Caco-2 (cell line): ENCODE results near the gene CTCF. TPM values are rescaled to one million over a fixed set of nuclear protein-coding genes. Genes with fewer than 3 reads are reported as not detected.

Experiments used
- BruUV-seq: library from RNA; stranded (reverse); fragments of 400-500 nt; replicated peaks from 2 replicates; lab custom pipeline; 2021; lab: Mats Ljungman, UMichigan
- CTCF ChIA-PET: fragments of 300-600 bp; sonication (Branson Sonifier 250); formaldehyde crosslinking; loops from one replicate; lab custom pipeline; 2022; ENCODE audit warnings: antibody characterized with exemption; lab: Charles Lee
- POLR2A ChIA-PET: fragments of 300-600 bp; sonication (Branson Sonifier 250); formaldehyde crosslinking; loops from one replicate; lab custom pipeline; 2022; ENCODE audit warnings: antibody characterized with exemption; lab: Charles Lee
- DNase-seq, 2 experiments: peaks; one replicate each; pipeline versions ENCODE4 v3.0.0 to v3.0.0-alpha.2; 2020 to 2022
- H3K27me3 ChIP-seq: replicated peaks from 2 replicates; pipeline ENCODE4 v1.6.0; 2011; ENCODE audit warnings: low read length; ENCODE audit not compliant: control insufficient read depth, insufficient read depth
- H3K36me3 ChIP-seq: 2 replicates; pipeline ENCODE4 v1.5.1; 2011; ENCODE audit warnings: low read length; ENCODE audit not compliant: control insufficient read depth, insufficient read depth
- H3K4me1 ChIP-seq: fragments of 250-450 bp; sonication (Bioruptor Pico); 2 replicates; pipeline ENCODE4 v1.5.1; 2020; ENCODE audit warnings: mild to moderate bottlenecking
- H3K4me3 ChIP-seq: 2 replicates; pipeline ENCODE4 v1.5.1; 2011; ENCODE audit warnings: low read depth, mild to moderate bottlenecking, control low read depth, low read length
- H3K9me3 ChIP-seq: fragments of 250-450 bp; sonication (Bioruptor Pico); 2 replicates; pipeline ENCODE4 v1.5.1; 2020; ENCODE audit warnings: mild to moderate bottlenecking, moderate library complexity
- H3K27ac Mint-ChIP-seq: one replicate; pipeline ENCODE4 v1.8.0; 2022; ENCODE audit warnings: mixed read lengths; ENCODE audit not compliant: unreplicated experiment
- H3K27me3 Mint-ChIP-seq: one replicate; pipeline ENCODE4 v1.8.0; 2022; ENCODE audit warnings: mixed read lengths; ENCODE audit not compliant: insufficient read depth, unreplicated experiment
- H3K36me3 Mint-ChIP-seq: one replicate; pipeline ENCODE4 v1.8.0; 2022; ENCODE audit warnings: mild to moderate bottlenecking, mixed read lengths; ENCODE audit not compliant: insufficient read depth, unreplicated experiment
- H3K4me1 Mint-ChIP-seq: one replicate; pipeline ENCODE4 v1.8.0; 2022; ENCODE audit warnings: low read depth, mixed read lengths; ENCODE audit not compliant: unreplicated experiment
- H3K4me3 Mint-ChIP-seq: one replicate; pipeline ENCODE4 v1.8.0; 2022; ENCODE audit warnings: mild to moderate bottlenecking, moderate library complexity, mixed read lengths; ENCODE audit not compliant: unreplicated experiment
- H3K9me3 Mint-ChIP-seq: one replicate; pipeline ENCODE4 v1.8.0; 2022; ENCODE audit warnings: mixed read lengths; ENCODE audit not compliant: unreplicated experiment
- CTCF ChIP-seq, 2 experiments: fragments of 200-600 bp in 1 of 2; IDR thresholded peaks; 1 replicate in 1 of 2; 2 replicates in 1 of 2; pipeline versions ENCODE4 v1.5.1 to v1.8.0; 2011 to 2022; ENCODE audit warnings: antibody characterized with exemption in 1 of 2, control low read depth in 1 of 2, inconsistent platforms in 1 of 2, low read depth in 1 of 2, low read length in 1 of 2, mild to moderate bottlenecking in 1 of 2, moderate library complexity in 1 of 2; ENCODE audit not compliant: insufficient read depth in 1 of 2, severe bottlenecking in 1 of 2, unreplicated experiment in 1 of 2
- intact Hi-C: fragments of 100-400 bp; cut with micrococcal nuclease; formaldehyde crosslinking; loops from one replicate; pipeline ENCODE4 v1.10.0; 2022; ENCODE audit not compliant: unreplicated experiment
- total RNA-seq: library from RNA; stranded (reverse); gene quantifications from 2 replicates; pipeline ENCODE4 v1.2.3, GENCODE V29; 2022

CTCF gene
- total RNA-seq, 1 experiment from 2014 or later, result 67.8 TPM

GRCh38 chr16:67548265-67549126 lies 13.8 kb upstream of the CTCF start:
- POLR2A ChIA-PET, result interaction anchor here (1.9 kb wide), 1 partner anchor 14 kb away, joined by 19 read pairs; the partner anchor contains the start of gene CTCF
- Histone ChIP-seq H3K4me3 (no peak overlapping the region), H3K27me3 (no peaks in the 10 kb centered on the region; the same call in 1 of the 2 replicates), H3K9me3 (no peaks in the 10 kb centered on the region), H3K36me3 (no peaks in the 10 kb centered on the region; the same call in 1 of the 2 replicates), H3K4me1 (no peaks in the 10 kb centered on the region)
- Mint-ChIP-seq H3K27me3 (no peaks in the 10 kb centered on the region), H3K27ac (no peak overlapping the region), H3K9me3 (no peaks in the 10 kb centered on the region), H3K4me1 (peaks cover 5% of the 10 kb centered on the region), H3K4me3 (no peak overlapping the region), H3K36me3 (peaks cover 40% of the 10 kb centered on the region)
- no peak for DNase-seq
- no TSS peak for BruUV-seq
- no peak for TF ChIP-seq CTCF (IDR thresholded peaks at IDR 0.05; ENCODE audit: insufficient read depth in 1 of 2, low read depth in 1 of 2, low read length in 1 of 2, severe bottlenecking in 1 of 2, unreplicated experiment in 1 of 2)
- intact Hi-C loops, result no loop called here
- CTCF ChIA-PET, result interaction anchor here (1.4 to 6.2 kb wide), 7 partner anchors 11 to 112 kb away, joined by 3 to 74 read pairs (median 14); partner anchors contain the start of genes ACD, CARMIL2, CTCF and PARD6A

DNA sequence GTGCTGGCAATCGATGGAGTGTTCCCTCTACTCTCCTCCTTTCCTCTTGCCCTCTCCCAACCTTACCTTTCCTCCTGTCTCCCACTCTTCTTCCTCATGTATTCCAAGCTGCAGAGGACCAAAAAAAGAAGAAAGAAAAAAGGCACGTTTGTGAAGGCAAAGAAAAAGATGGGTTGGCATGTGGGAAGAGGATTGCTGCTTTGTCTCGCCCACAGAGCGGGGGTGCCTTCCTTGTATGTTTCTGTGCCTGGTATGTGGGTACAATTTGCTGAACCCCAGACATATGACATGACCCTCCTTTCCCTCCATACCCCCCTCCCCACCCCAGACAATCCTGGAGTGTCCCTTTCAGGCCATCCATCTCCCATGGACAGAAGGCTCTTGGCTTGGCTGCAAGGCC lies 13.1 kb upstream of the CTCF start:
- Histone ChIP-seq H3K27me3 (no peaks in the 10 kb centered on the region; the same call in 1 of the 2 replicates), H3K9me3 (no peaks in the 10 kb centered on the region), H3K36me3 (no peaks in the 10 kb centered on the region; the same call in 1 of the 2 replicates), H3K4me1 (no peaks in the 10 kb centered on the region), H3K4me3 (no peak overlapping the region)
- Mint-ChIP-seq H3K4me1 (peaks cover 5% of the 10 kb centered on the region), H3K9me3 (no peaks in the 10 kb centered on the region), H3K36me3 (peaks cover 33% of the 10 kb centered on the region), H3K27me3 (no peaks in the 10 kb centered on the region), H3K27ac (no peak overlapping the region), H3K4me3 (no peak overlapping the region)
- BruUV-seq, result no TSS peak
- ChIA-PET POLR2A (no interaction called here), CTCF (interaction anchor here (6.2 kb wide), 1 partner anchor 28 kb away, joined by 74 read pairs; no protein-coding TSS in a partner anchor)
- no peak for DNase-seq
- TF ChIP-seq CTCF (IDR thresholded peaks at IDR 0.05; ENCODE audit: insufficient read depth in 1 of 2, low read depth in 1 of 2, low read length in 1 of 2, severe bottlenecking in 1 of 2, unreplicated experiment in 1 of 2), result no peak
- intact Hi-C loops, result no loop called here

GRCh38 chr16:67549936-67550335 lies 12.4 kb upstream of the CTCF start:
- peaks cover 5% of the 10 kb centered on the region for H3K4me1 Mint-ChIP-seq
- H3K27me3 Mint-ChIP-seq, result no peaks in the 10 kb centered on the region
- intact Hi-C loops, result no loop called here
- H3K4me3 ChIP-seq, result no peak overlapping the region
- DNase-seq, result no peak
- ChIA-PET CTCF (no interaction called here), POLR2A (no interaction called here)
- H3K36me3 Mint-ChIP-seq, result peaks cover 26% of the 10 kb centered on the region
- H3K9me3 ChIP-seq, result no peaks in the 10 kb centered on the region
- no peaks in the 10 kb centered on the region; the same call in 1 of the 2 replicates for H3K27me3 ChIP-seq
- no peaks in the 10 kb centered on the region for H3K36me3 ChIP-seq
- no peaks in the 10 kb centered on the region for H3K4me1 ChIP-seq
- no TSS peak for BruUV-seq
- TF ChIP-seq CTCF (IDR thresholded peaks at IDR 0.05; ENCODE audit: insufficient read depth in 1 of 2, low read depth in 1 of 2, low read length in 1 of 2, severe bottlenecking in 1 of 2, unreplicated experiment in 1 of 2), result no peak
- no peak overlapping the region for H3K4me3 Mint-ChIP-seq
- H3K27ac Mint-ChIP-seq, result no peak overlapping the region
- no peaks in the 10 kb centered on the region for H3K9me3 Mint-ChIP-seq
